Measurements from ENCODE around the gene HSPA4L.

HSPA4L gene

DNA sequence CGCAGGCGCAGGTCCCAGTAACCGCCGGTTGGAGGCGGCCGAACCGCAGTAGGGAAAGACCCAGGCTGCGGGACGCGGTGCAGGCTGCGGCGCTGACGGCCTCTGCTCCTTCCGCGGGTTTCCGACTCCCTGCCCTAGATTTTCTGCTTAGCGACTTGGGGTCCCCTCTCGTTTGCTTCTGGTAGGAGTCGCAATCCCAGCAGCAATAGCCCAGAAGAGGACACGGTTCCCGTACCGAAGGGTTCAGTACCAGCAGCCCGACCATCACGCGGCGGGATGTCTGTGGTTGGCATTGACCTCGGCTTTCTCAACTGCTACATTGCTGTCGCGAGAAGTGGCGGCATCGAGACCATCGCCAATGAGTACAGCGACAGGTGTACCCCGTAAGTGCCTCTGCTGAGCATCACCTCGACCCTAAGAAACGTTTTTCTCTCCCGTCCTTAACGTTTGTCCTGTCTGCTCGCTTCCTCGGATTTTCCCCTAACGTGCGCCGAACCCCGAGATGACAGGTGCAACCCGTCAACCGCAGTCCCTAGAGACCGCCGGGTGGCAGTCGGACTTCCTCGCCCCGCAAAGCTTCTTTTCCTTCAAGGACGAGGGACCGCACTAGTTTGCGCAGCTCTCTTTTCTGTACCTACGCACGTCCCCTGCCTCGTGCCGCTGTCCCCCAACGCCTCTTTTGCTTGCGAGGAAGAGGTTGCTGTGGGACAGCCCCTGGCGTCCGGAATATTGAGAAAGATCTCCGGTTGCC lies at the start of gene HSPA4L:
Gene HSPA4L, plus strand, starts transcription at position 48 of the 751 bp plus-strand sequence. Its CDS starts 229 bp downstream, at position 277.
- DNase-seq: peak in 51 of 56 donors; percentile 3 to 89 (median 62)

GRCh38 chr4:127732623-127733328 lies 49.3 kb upstream of the HSPA4L start:
- peak in 1 of 56 donors; percentile 34 for DNase-seq

DNA sequence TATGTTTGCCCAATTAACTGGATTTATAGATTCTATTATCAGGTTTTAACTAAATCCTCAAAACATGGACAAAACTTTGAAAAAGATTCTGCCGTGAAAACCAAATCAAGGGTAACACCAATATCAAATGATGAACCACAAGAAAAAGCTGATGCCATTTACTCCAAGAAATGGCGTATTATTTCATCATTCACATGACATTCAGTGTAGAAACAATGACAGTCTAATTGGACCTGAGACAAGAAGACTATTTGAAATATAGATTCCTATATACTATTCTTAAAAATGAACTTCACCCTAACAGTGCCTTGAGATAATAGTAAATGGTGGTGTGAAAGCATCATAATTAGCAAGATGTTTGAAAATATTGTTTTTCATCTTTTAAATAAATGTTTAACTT lies 47.1 kb upstream of the HSPA4L start:
- DNase-seq: no peak

DNA sequence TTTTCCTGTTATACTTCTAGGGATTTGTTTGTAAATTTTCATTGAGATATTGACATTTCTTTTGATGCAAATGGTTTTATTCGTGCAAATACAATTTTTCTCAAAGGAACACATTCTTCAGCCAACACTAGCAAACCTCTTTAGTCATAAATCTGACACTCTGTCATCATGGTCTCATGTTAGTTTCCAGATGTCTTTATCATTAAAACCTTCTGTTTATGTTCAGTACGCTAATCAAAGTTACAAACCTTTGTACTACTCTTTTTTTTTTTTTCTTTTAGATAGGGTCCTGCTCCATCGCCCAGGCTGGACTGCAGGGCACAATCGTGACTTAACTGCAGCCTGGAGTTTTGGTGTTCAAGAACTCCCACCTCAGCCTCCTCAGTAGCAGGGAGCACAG lies 44.8 kb upstream of the HSPA4L start:
- no peak for DNase-seq

DNA sequence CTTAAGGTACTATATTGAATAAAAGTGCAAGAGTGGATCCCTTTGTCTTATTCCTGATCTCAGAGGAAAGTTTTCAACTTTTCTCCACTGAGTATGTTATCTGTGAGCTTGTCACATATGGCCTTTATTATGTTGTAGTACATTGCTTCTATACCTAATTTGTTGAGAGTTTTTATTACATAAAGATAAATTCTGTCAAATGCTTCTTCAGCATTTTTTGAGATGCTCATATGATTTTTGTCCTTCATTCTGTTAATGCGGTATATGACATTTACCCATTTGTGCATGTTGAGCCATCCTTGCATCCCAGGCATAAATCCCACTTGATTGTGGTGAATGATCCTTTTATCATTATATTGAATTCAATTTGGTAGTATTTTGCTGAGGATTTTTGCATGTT lies 40.9 kb upstream of the HSPA4L start:
- no peak for DNase-seq

DNA sequence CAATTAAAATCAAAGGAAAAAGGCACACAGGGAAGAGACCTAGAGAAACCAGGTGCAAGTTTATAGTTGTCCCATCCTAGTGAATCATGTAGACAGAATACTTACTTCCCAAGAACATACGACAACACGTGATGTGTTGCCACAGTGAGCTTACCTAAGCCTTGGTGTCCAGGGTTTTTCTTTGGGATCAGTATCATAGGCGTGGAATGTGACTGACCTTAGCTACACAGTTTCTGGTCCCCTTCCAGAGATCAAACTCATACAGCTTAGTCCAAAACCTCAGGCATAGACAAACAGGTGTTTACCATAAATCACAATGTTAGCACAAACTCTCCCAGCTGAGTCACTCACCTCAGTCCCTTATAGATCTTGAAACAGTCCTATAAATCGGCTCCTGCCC lies 34.2 kb upstream of the HSPA4L start:
- DNase-seq: no peak

DNA sequence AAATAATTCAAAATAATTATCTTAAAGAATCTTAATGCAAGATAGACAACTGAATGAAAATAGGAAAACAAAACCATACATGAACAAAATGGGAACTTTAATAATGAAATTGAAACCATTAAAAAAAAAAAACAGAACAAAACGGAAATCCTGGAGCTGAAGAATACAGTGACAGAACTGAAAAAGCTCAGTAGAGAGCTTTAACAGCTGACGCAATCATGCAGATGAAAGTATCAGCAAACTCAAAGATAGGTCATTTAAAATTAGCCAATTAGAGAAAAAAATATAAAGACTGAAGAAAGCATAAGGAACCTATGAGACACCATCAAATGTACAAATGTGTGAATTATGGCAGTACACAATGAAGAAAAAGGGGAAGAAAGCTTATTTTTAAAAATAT lies 33.2 kb upstream of the HSPA4L start:
- no peak for DNase-seq

DNA sequence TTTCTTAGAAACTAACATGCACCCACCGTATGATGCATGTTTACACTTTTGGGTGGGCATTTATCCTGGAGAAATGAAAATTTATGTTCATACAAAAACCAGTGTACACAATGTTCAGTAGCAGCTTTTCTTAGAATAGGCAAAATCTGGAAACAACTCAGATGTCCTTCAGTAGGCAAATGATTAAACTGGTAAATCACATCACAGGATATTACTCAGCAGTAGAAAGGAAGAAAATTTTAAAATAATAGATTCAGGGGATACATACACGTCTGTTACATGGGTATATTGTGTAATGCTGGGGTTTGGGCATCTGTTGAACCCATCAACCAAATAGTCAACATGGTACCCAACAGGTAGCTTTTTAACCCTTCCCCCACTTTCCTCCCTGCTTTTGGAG lies 25.2 kb upstream of the HSPA4L start:
- DNase-seq: no peak

DNA sequence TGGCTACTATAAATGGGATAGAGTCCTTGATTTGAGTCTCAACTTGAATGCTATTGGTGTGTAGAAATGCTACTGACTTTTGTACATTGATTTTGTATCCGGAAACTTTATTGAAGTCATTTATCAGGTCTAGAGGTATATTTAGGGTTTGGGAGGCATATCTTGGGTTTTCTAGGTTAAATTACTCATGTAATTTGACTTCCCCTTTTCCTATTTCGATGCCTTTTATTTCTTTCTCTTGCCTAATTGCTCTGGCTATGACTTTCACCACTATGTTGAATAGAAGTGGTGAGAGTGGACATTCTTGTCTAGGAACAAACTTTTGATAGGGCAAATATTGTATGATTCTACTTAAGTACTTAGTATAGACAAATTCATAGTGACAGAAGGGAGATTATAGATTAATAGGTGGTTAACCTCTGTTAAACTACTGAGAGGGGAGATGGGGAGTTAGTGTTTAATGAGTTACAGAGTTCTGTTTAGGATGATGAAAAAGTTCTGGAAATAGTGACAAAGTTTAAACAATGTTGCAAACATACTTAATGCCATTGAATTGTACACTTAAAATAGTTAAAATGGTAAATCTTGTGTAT lies 22.8 kb upstream of the HSPA4L start:
- DNase-seq: no peak

DNA sequence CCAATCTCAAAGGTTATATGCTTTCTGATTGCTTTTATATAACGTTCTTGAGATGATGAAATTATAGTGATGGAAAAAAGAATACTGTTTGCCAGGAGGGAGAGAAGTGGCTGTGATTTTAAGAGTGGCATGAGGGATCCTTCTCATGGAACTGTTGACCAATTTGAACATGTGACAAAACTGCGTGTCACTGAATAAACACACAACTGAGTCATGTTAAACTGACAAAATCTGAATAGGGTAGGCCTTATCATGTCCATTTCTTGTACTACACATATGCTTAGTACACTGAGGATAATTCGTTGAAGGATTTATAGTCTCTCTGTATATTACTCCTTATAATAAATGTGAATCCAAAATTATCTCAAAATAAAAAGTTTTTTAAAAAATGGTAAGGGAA lies 22.2 kb upstream of the HSPA4L start:
- no peak for DNase-seq

DNA sequence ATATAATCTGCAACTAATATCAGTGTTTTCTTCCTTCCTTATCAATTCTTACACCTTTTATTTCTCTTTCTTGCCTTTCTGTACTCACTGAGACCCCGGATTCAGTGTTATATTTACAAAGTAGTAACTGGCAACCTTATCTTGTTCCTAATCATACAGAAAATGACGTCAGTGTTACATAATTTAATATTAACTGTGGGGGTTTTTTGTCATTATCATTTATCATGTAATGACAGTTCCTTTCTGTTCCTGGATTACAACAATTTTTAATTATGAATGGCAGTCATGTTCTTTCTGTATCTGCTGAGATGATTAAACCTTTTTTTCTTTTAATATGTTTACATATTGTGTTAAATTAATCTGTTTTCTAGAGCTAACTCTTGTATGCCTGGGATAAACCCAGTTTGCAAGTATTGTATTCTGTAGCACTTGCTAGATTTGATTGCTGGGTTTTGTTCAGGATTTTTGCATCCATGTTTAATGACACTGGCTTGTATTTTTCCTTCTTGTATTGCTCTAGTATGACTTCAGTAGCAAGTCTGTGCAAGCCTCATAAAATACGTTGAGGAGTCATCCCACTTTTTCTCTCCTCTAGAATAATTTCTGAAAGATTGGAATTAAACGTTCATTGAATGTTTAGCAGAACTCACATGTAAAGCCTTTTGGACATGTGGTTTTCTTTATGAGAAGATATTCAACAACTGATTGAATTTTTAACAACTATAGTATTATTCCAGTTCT lies 10.4 kb upstream of the HSPA4L start:
- no peak for DNase-seq

GRCh38 chr4:127772769-127773671 lies 9.1 kb upstream of the HSPA4L start:
- no peak for DNase-seq

GRCh38 chr4:127775843-127776242 lies 6.3 kb upstream of the HSPA4L start:
- no peak for DNase-seq

DNA sequence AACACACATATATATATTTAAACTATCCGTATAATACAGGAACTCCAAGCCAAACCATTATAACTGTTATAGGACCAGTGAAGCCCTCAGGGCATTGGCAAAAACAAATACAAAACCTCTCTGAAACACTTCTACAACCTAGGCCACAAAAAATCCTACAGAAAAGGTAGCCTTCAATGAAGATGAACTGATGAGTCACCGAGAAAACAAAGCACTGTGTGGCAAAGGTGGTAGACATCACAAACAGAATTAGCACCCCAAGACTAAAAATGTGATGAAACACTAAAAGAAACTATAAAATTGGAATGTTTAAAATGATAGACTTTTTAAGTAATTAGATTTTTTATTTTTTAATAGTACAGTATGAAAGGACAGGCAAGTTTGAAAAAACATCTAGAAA lies 5.5 kb upstream of the HSPA4L start:
- no peak for DNase-seq

DNA sequence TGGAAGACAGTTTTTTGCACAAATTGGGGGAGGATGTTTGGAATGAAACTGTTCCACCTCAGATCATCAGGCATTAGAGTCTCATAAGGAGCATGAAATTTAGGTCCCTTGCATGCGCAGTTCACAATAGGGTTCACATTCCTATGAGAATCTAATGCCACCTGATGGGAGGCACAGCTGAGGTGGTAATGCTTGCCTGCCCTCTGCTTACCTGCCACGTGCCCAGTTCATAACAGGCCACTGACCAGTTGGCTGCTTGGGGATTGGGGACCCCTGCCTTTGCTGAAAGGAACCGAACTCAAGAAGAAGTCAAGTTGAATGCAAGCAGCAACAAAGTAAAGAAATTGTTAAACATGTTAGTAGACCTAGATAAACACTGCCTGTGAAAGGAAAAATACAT lies 4.6 kb upstream of the HSPA4L start:
- DNase-seq: no peak

GRCh38 chr4:127778102-127778501 lies 4.0 kb upstream of the HSPA4L start:
- DNase-seq: no peak

GRCh38 chr4:127780598-127780997 lies 1.5 kb upstream of the HSPA4L start:
- DNase-seq: peak in 1 of 56 donors; percentile 3

DNA sequence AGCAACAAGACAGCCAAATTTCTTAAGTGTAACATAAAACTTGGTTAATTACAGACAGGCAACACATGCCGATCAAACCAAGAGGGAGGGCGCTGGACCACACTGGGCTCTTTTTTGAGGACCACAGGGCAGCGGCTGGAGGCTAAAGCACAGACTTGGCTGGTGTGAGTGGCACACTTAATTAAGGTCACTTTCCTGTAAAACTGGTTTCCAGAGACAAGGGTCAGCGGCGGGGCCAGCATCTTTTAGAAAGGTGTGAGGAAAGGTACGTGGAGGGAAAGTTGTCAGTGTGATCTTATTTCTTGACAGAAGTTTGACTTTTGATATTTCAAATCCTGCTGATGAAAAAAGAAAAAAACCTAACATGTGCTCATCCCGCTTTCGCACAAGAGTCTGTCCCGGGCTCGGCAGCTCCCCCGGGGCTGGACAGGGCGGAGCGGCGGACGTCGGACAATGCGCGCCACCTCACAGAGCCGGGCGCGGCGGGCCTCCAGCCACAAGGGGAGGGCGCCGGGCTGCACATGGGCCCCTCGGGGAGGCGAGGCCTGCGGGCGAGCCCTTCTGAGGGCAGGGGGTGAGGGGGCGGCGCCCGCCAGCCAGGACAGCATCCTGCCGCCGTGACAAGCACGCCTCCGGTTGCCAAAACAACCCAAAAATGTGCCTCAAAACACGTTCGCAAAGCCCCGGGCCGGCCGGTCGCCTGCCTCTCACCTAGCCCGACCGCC lies 660 bp upstream of the HSPA4L start:
- peak in 19 of 56 donors; percentile 23 to 72 (median 49) for DNase-seq

DNA sequence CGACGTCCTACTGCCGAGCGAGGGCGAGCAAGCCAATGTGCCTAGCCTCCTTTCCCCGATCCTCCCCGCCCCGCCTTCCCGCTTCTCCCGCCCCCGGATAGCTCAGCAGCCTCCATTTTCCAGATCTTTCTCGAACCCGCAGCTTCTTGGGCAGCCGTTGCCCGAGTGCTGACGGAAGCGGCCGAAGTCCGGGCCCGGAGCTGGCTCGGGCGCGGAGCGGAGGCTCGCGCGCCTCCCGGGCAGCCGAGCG lies 172 bp upstream of the HSPA4L start:
- peak in 41 of 56 donors; percentile 41 to 91 (median 80) for DNase-seq

- DNase-seq: peak in 47 of 56 donors; percentile 3 to 79 (median 39)
Measured at GRCh38 chr4:127783026-127783769, 1.1 kb downstream of the HSPA4L start.

Measured in amygdala (tissue), 56 donors.